ENCODE results near the gene MAML3. TPM values are rescaled to one million over a fixed set of nuclear protein-coding genes. Genes with fewer than 3 reads are reported as not detected.

Gene MAML3
- total and polyA plus RNA-seq, 2 experiments from 2014 or later, result 1.7 to 6.5 TPM

- DNase-seq (ENCODE audit: low spot score) (no peak), ATAC-seq (no peak)
- no peaks in the 10 kb centered on the region for H3K9me3 Mint-ChIP-seq
- H3K79me2 ChIP-seq (replicated peaks; ENCODE audit: insufficient read depth), result no peaks in the 10 kb centered on the region
- no peaks in the 10 kb centered on the region for H3K27me3 Mint-ChIP-seq (ENCODE audit: insufficient read depth, low read depth, poor library complexity)
- no peaks in the 10 kb centered on the region for H3K36me3 ChIP-seq (ENCODE audit: insufficient read depth)
- TF ChIP-seq NANOG (IDR thresholded peaks at IDR 0.05; ENCODE audit: borderline replicate concordance) (no peak), POLR2AphosphoS5 (IDR thresholded peaks at IDR 0.05; ENCODE audit: low read depth) (no peak), EZH2phosphoT487 (IDR thresholded peaks at IDR 0.05; ENCODE audit: unreplicated experiment) (no peak)
- no peaks in the 10 kb centered on the region for H3K9me2 ChIP-seq (ENCODE audit: insufficient read depth)
- no peaks in the 10 kb centered on the region for H4K20me1 ChIP-seq (replicated peaks; ENCODE audit: insufficient read depth)
- 0 out of 3 replicates have a peak, but pooled peaks cover 7% of the 10 kb centered on the region for H3K4me1 Mint-ChIP-seq
- no peak overlapping the region for H3K4me3 ChIP-seq
- no peaks in the 10 kb centered on the region for H3K36me3 Mint-ChIP-seq (ENCODE audit: low read depth)
- no peak overlapping the region for H2AFZ ChIP-seq
- no peaks in the 10 kb centered on the region for H3K4me1 ChIP-seq (ENCODE audit: insufficient read depth)
- H3K4me2 ChIP-seq, result no peak overlapping the region
- H3K4me3 Mint-ChIP-seq, result no peak overlapping the region
- H3K27ac Mint-ChIP-seq, result no peak overlapping the region
- no peaks in the 10 kb centered on the region for H3F3A ChIP-seq (replicated peaks; ENCODE audit: low read depth)
- H3K27me3 ChIP-seq (ENCODE audit: insufficient read depth), result no peaks in the 10 kb centered on the region
- no peak overlapping the region for H3K27ac ChIP-seq (ENCODE audit: low read depth)
Observed at GRCh38 chr4:139961344-139961946, 192.5 kb downstream of the MAML3 start.

- Histone ChIP-seq H2AFZ (no peak overlapping the region), H3K27ac (ENCODE audit: low read depth) (no peak overlapping the region), H3K9me2 (ENCODE audit: insufficient read depth) (no peaks in the 10 kb centered on the region), H3K4me3 (no peak overlapping the region), H4K20me1 (replicated peaks; ENCODE audit: insufficient read depth) (no peaks in the 10 kb centered on the region), H3K79me2 (replicated peaks; ENCODE audit: insufficient read depth) (no peaks in the 10 kb centered on the region), H3K4me2 (no peak overlapping the region), H3K4me1 (ENCODE audit: insufficient read depth) (no peaks in the 10 kb centered on the region), H3F3A (replicated peaks; ENCODE audit: low read depth) (no peaks in the 10 kb centered on the region), H3K27me3 (ENCODE audit: insufficient read depth) (no peaks in the 10 kb centered on the region), H3K36me3 (ENCODE audit: insufficient read depth) (no peaks in the 10 kb centered on the region)
- H3K36me3 Mint-ChIP-seq (ENCODE audit: low read depth), result no peaks in the 10 kb centered on the region
- peaks cover 17% of the 10 kb centered on the region for H3K4me1 Mint-ChIP-seq
- ATAC-seq (no peak), DNase-seq (ENCODE audit: low spot score) (no peak)
- TF ChIP-seq ZNF331 (CRISPR knock-in tag; IDR thresholded peaks at IDR 0.05; ENCODE audit: low read depth), result no peak
- no peak for TF ChIP-seq REST (IDR thresholded peaks at IDR 0.05; ENCODE audit: unreplicated experiment)
- TF ChIP-seq POLR2AphosphoS5 (IDR thresholded peaks at IDR 0.05; ENCODE audit: low read depth), result no peak
- TF ChIP-seq JUNB (IDR thresholded peaks at IDR 0.05; ENCODE audit: unreplicated experiment), result no peak
- no peak for TF ChIP-seq STAT1 (IDR thresholded peaks at IDR 0.05; ENCODE audit: unreplicated experiment)
- no peak overlapping the region for H3K27ac Mint-ChIP-seq
- peaks cover 3% of the 10 kb centered on the region for H3K27me3 Mint-ChIP-seq (ENCODE audit: insufficient read depth, low read depth, poor library complexity)
- H3K4me3 Mint-ChIP-seq, result no peak overlapping the region
- no peaks in the 10 kb centered on the region for H3K9me3 Mint-ChIP-seq
Observed at GRCh38 chr4:139959396-139959795, 194.6 kb downstream of the MAML3 start.

GRCh38 chr4:139958739-139959098, 195.3 kb downstream of the MAML3 start:
- H3K27ac ChIP-seq (ENCODE audit: low read depth), result no peak overlapping the region
- no peaks in the 10 kb centered on the region for H4K20me1 ChIP-seq (replicated peaks; ENCODE audit: insufficient read depth)
- Mint-ChIP-seq H3K27me3 (ENCODE audit: insufficient read depth, low read depth, poor library complexity) (peaks cover 3% of the 10 kb centered on the region), H3K9me3 (no peaks in the 10 kb centered on the region), H3K36me3 (ENCODE audit: low read depth) (no peaks in the 10 kb centered on the region), H3K4me1 (peaks cover 17% of the 10 kb centered on the region), H3K27ac (no peak overlapping the region), H3K4me3 (no peak overlapping the region)
- H3K4me3 ChIP-seq, result no peak overlapping the region
- H3F3A ChIP-seq (replicated peaks; ENCODE audit: low read depth), result no peaks in the 10 kb centered on the region
- no peak overlapping the region for H3K4me2 ChIP-seq
- H3K79me2 ChIP-seq (replicated peaks; ENCODE audit: insufficient read depth), result no peaks in the 10 kb centered on the region
- no peak overlapping the region for H2AFZ ChIP-seq
- no peaks in the 10 kb centered on the region for H3K4me1 ChIP-seq (ENCODE audit: insufficient read depth)
- H3K27me3 ChIP-seq (ENCODE audit: insufficient read depth), result no peaks in the 10 kb centered on the region
- no peak for DNase-seq (ENCODE audit: low spot score)
- no peaks in the 10 kb centered on the region for H3K9me2 ChIP-seq (ENCODE audit: insufficient read depth)
- no peaks in the 10 kb centered on the region for H3K36me3 ChIP-seq (ENCODE audit: insufficient read depth)
- ATAC-seq, result no peak
- TF ChIP-seq ZNF114 (CRISPR knock-in tag; IDR thresholded peaks at IDR 0.05), result no peak
- TF ChIP-seq ZNF331 (CRISPR knock-in tag; IDR thresholded peaks at IDR 0.05; ENCODE audit: low read depth), result no peak
- TF ChIP-seq POLR2AphosphoS5 (IDR thresholded peaks at IDR 0.05; ENCODE audit: low read depth), result no peak
- no peak for TF ChIP-seq STAT1 (IDR thresholded peaks at IDR 0.05; ENCODE audit: unreplicated experiment)
- TF ChIP-seq EZH2phosphoT487 (IDR thresholded peaks at IDR 0.05; ENCODE audit: unreplicated experiment), result no peak
